Activated T-helper 1 cell treated with anti-CD3 and anti-CD28 coated beads, Interleukin-12 subunit alpha, Interleukin-12 subunit beta, Interleukin-2, Interleukin-4 antibody, amounts not matched to agents 30 ng/mL and 10 ng/mL and 1 ng/mL, durations not matched to agents 14 hours and 24 hours and 36 hours (primary cell): ENCODE measurements around the gene CD164L2. TPM values are rescaled to one million over a fixed set of nuclear protein-coding genes. Genes with fewer than 3 reads are reported as not detected.

Experiments
- DNase-seq: peaks from one replicate; pipeline ENCODE4 v3.0.0; 2021; ENCODE audit warnings: low spot score
- H3K27ac Mint-ChIP-seq: one replicate; pipeline ENCODE4 v1.8.0; 2021; ENCODE audit warnings: mild to moderate bottlenecking, mixed read lengths
- H3K27me3 Mint-ChIP-seq: one replicate; pipeline ENCODE4 v1.8.0; 2022; ENCODE audit warnings: mild to moderate bottlenecking, moderate library complexity, mixed read lengths; ENCODE audit not compliant: insufficient read depth
- H3K36me3 Mint-ChIP-seq: one replicate; pipeline ENCODE4 v1.8.0; 2021; ENCODE audit warnings: low read depth, mixed read lengths
- H3K4me1 Mint-ChIP-seq: one replicate; pipeline ENCODE4 v1.8.0; 2021; ENCODE audit warnings: low read depth, mixed read lengths
- H3K4me3 Mint-ChIP-seq: one replicate; pipeline ENCODE4 v1.8.0; 2021; ENCODE audit warnings: mild to moderate bottlenecking, moderate library complexity, mixed read lengths
- H3K9me3 Mint-ChIP-seq: one replicate; pipeline ENCODE4 v1.8.0; 2021; ENCODE audit warnings: mixed read lengths
- intact Hi-C: fragments of 100-400 bp; cut with micrococcal nuclease; formaldehyde crosslinking; loops from one replicate; pipeline ENCODE4 v1.15.1; 2024
- total RNA-seq: library from RNA; stranded (reverse); gene quantifications from 2 replicates; pipeline ENCODE4 v1.2.3, GENCODE V29; 2022

CD164L2 gene
- total RNA-seq, 1 donor from 2014 or later: not detected

DNA sequence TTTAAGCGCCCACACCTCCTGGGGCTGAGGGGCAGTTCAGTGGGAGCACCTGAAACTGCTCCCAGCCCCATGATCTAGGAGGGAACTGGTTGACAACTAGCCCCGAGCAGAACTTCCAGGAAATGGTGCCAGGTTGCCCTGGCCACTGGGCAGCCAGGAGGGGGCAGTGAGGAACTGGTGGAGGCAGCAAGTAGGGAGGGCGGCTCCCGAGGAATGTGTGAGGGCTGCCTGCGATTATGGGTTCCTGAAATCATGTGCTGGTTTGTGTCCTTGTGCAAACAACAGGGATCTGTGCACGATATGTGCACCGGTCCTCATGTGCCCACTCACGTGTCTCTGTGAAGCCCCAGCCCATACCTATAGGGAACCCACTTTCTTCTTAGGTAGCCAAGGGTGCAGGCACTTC is 19.2 kb upstream of the CD164L2 start:
- H3K27ac Mint-ChIP-seq: no peak overlapping the region
- intact Hi-C loops: no loop called here
- no peaks in the 10 kb centered on the region for H3K27me3 Mint-ChIP-seq
- H3K4me1 Mint-ChIP-seq: peaks cover 6% of the 10 kb centered on the region
- H3K9me3 Mint-ChIP-seq: no peaks in the 10 kb centered on the region
- DNase-seq: no peak
- peaks cover 11% of the 10 kb centered on the region for H3K36me3 Mint-ChIP-seq
- no peak overlapping the region for H3K4me3 Mint-ChIP-seq

DNA sequence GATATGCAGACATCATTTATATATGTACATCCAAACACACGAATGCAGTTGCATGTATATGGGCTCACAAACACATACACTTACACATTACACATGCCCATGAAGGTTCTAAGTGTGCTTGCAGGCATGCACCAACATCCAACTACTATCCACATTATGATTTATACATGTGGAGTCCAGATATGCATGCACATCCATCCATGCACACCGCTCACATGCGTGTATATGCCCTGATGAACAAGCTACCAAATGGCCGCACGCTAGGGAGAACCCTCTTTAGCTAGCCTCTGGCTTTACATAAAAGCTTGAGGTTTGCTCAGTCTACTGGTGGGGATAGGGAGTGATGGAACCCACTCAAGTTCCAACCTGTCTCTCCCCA is 17.8 kb upstream of the CD164L2 start:
- DNase-seq: no peak
- Mint-ChIP-seq H3K36me3 (peaks cover 7% of the 10 kb centered on the region), H3K4me1 (peaks cover 6% of the 10 kb centered on the region), H3K27me3 (no peaks in the 10 kb centered on the region), H3K27ac (no peak overlapping the region), H3K4me3 (no peak overlapping the region), H3K9me3 (no peaks in the 10 kb centered on the region)
- intact Hi-C loops: no loop called here

DNA sequence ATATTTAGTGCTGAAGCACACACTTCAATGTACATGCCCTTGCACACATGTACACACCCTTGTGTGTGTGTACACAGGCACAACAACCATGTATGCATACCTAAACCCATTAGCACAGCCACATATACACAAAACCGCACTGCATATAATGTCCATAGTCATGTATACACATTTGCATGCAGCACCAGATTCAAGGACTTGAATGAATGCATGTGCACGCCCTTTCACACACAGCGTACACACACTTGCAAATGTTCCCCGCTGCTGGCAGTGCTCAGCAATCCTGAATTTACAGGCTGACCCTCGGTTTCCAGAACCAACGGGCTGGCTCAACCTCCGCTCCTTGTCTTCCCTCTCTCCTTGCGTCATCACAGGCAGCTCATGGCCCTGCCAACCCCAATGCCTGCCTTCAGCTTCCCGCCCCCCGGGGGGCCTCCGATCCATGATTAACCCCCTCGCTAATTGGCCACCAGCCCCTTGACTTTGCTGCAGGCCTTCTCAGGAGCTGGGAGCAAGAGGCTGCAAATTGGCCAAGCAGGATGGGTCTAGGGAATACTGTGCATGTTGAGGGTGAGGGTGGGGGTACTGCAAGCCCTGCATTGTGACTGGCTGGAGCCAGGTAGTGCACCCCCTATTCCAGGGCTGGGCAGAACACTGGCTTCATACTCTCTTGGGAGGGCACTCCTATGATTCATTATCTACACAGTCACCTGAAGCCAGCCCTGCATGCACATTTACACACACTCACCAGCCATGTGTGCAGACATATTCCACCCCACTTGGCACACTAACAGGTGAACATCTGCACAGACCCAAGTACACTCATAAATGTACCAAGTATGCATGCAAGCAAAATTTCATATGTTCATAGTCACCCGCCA is 17.2 kb upstream of the CD164L2 start:
- no peak overlapping the region for H3K27ac Mint-ChIP-seq
- no peak overlapping the region for H3K4me3 Mint-ChIP-seq
- H3K27me3 Mint-ChIP-seq: no peaks in the 10 kb centered on the region

DNA sequence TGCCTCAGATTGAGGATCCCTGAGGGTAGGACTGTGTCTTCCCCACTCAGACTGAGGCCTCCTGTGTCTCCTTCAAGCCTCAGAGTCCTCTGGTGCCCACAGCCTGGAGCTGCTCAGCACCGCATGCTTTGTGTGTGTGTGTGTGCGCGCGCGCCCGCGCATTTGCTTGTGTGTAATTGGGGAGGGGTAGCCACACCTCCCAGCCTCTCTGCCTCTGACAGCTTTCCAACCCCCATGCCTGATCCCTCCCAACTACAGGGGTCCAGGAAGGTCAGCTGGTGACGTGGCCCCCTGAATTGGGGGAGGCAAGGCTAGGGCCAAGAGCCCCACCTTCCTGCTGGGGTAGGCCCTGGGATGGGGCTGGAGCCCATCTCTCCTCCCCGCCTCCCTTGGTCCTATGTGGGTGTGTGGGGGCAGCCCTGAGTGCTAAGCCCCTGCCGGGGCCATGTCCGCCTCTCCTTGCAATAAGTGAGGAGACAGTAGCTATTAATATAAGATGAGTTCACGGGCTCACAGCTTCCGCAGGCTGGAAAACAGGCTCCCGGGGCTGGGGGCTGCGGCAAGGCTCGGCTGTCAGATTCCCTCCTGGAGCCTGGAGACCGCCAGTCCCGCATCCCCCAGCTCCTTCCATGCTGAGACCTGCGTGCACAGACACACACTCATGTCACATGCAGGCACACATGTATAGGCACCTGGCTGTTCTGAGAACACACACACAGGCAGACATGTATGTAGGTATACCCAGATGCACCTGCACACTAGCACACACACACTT is 16.3 kb upstream of the CD164L2 start:
- peaks cover 6% of the 10 kb centered on the region for H3K36me3 Mint-ChIP-seq
- no peaks in the 10 kb centered on the region for H3K27me3 Mint-ChIP-seq
- H3K4me1 Mint-ChIP-seq: peaks cover 6% of the 10 kb centered on the region
- intact Hi-C loops: loop anchor here (10.0 kb wide), 1 partner anchor 285 kb away; no protein-coding TSS in a partner anchor
- no peak for DNase-seq
- no peaks in the 10 kb centered on the region for H3K9me3 Mint-ChIP-seq
- no peak overlapping the region for H3K27ac Mint-ChIP-seq
- H3K4me3 Mint-ChIP-seq: no peak overlapping the region

More for the DNA sequence above, 17.2 kb upstream of the CD164L2 start:
- H3K9me3 Mint-ChIP-seq: no peaks in the 10 kb centered on the region
- H3K36me3 Mint-ChIP-seq: peaks cover 7% of the 10 kb centered on the region
- intact Hi-C loops: no loop called here
- peaks cover 6% of the 10 kb centered on the region for H3K4me1 Mint-ChIP-seq
- DNase-seq: no peak

DNA sequence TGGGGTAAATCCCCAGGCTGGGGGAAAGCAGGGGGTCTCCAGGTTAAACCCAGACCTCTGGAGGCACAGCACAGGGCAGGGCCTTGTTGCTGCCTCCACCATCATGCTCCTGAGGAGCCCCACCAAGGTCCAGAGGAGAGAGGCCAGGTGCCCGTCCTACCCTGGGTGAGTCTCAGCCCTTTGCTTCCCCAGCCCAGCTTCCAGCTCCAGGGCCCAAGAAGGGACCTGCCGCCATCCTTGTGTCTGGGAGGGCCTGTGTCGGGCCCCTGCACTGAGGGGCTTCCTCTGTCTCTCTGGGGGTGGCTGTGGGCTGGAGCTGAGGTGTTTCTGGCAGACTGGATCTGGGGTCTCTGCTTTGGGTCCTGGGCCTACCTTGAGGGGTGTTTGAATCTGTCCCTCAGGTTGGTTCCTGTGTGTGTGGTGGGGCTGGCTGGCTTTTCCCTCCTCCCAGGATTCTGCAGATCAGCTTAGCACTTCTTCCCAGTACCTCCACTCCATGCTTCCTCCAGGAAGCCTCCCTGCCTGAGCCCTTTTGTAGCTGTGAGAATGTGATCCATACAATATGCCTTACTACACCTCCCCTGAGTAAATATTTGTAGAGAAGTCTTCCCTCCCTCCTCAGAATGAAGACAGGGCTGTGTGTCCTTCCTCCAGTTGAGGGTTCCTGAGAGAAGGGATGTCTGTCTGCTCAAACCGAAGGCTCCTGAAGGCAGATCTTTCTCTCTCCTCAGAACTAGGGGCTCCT is 15.4 kb upstream of the CD164L2 start:
- Mint-ChIP-seq H3K36me3 (no peaks in the 10 kb centered on the region), H3K27me3 (no peaks in the 10 kb centered on the region), H3K27ac (peak overlapping the region; percentile 43), H3K9me3 (no peaks in the 10 kb centered on the region), H3K4me1 (no peaks in the 10 kb centered on the region), H3K4me3 (no peak overlapping the region)
- intact Hi-C loops: loop anchor here (10.0 kb wide), 1 partner anchor 284 kb away; no protein-coding TSS in a partner anchor
- DNase-seq: no peak

DNA sequence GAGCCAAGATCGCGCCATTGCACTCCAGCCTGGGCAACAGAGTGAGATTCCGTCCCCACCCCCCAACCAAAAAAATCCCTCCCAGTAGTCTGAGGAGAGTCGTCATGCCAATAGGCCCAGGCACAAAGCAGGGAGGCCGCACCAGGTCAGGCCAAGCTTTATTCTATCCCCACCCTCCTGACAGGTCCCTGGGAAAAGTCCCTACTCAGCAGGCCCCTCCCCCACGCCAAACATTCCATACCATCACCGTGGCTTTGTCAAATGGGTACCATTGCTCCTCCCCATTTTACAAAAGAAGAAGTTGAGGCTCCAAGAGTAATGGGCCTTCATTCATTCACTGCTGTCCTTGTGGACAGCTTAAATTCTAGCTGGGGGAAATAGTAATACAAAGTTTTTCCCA is 14.6 kb upstream of the CD164L2 start:
- no peak for DNase-seq
- Mint-ChIP-seq H3K4me3 (no peak overlapping the region), H3K4me1 (no peaks in the 10 kb centered on the region), H3K27ac (no peak overlapping the region), H3K9me3 (no peaks in the 10 kb centered on the region), H3K36me3 (no peaks in the 10 kb centered on the region), H3K27me3 (peaks cover 2% of the 10 kb centered on the region)
- intact Hi-C loops: loop anchor here (10.0 kb wide), 1 partner anchor 283 kb away; no protein-coding TSS in a partner anchor

DNA sequence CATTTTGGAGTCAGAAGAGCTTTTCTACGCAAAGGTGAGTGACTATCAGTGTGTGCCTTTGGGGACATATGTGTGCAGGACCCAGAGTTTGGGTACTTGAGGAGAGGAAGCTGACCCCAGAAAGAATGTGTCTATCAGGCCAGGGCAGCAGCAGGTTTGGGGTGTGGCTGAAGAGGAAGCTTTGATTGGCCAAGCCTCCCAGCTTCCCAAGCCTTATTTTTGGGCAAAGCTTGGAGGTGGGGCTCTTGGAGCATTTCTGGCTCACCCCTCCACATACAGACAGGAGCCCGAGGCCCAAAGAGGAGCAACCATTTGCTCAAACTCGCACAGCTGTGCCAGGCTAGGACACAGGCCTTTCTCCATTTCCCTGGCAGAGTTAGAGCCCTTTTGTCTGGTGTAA is 14.0 kb upstream of the CD164L2 start:
- DNase-seq: no peak
- Mint-ChIP-seq H3K27ac (no peak overlapping the region), H3K4me1 (peaks cover 3% of the 10 kb centered on the region), H3K36me3 (no peaks in the 10 kb centered on the region), H3K9me3 (no peaks in the 10 kb centered on the region), H3K4me3 (no peak overlapping the region), H3K27me3 (peaks cover 3% of the 10 kb centered on the region)
- intact Hi-C loops: loop anchor here (10.0 kb wide), 1 partner anchor 282 kb away; no protein-coding TSS in a partner anchor

DNA sequence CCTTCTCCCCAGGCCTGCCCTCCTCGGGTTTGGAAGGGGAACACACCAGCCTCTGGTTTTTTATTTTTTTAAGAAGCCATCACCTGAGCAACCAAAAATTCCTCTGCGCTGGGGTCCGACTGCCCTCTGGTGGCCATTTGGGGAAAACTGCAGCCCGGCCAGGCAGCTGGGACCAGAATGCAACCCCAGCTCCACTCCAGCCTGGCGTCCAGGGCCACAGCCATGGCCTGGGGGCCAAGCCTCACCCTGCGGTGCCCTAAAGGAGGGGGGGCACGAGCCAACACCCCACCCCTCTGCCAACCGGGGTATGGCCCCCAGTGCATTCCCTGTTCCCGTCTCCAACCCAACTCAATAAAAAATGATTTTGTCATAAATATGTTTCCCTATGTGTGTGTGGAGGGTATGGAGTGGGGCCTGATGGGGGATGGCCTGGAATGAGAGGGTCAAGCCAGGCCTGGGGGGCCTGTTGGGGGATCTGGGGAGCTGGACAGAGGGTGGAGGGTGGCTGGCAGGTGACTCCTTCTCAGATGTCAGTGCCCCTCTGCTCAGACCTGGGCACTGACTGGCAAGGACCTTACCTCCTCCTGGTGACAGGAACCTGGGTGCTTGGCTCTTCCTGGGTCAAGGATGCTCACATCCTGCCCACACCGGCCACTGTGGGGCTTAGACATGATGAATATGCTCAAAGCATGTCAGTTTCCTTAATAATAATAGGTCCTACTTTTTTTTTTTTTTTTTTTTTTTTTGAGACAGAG is 12.5 kb upstream of the CD164L2 start:
- intact Hi-C loops: loop anchor here (1.0 to 10.0 kb wide), 4 partner anchors 38 to 281 kb away; no protein-coding TSS in a partner anchor
- Mint-ChIP-seq H3K4me1 (peaks cover 8% of the 10 kb centered on the region), H3K9me3 (no peaks in the 10 kb centered on the region), H3K27ac (no peak overlapping the region), H3K36me3 (no peaks in the 10 kb centered on the region), H3K4me3 (no peak overlapping the region), H3K27me3 (peaks cover 5% of the 10 kb centered on the region)
- DNase-seq: peak; percentile 74

DNA sequence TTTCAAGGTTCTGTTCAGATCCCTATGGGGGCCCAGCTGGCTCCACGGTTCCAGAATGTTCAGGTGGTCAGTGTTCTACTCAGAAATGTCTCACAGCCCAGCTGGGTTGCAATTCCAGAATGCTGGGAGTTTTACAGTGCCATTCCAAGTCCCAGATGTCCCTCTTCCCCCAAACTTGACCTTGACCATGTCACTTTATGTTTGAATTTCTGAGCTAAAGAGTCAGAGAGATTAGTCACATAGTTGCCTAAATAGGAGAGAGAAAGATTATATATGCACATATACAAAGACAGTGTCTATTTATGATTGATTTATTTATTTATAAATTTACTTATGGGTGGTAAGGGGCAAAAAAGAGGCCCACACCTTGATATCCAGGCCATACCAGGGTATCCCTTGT is 11.8 kb upstream of the CD164L2 start:
- peaks cover 8% of the 10 kb centered on the region for H3K4me1 Mint-ChIP-seq
- intact Hi-C loops: loop anchor here (1.0 to 10.0 kb wide), 4 partner anchors 38 to 280 kb away; no protein-coding TSS in a partner anchor
- H3K4me3 Mint-ChIP-seq: peak overlapping the region; percentile 11
- H3K27ac Mint-ChIP-seq: no peak overlapping the region
- no peak for DNase-seq
- peaks cover 7% of the 10 kb centered on the region for H3K27me3 Mint-ChIP-seq
- no peaks in the 10 kb centered on the region for H3K9me3 Mint-ChIP-seq
- H3K36me3 Mint-ChIP-seq: no peaks in the 10 kb centered on the region

DNA sequence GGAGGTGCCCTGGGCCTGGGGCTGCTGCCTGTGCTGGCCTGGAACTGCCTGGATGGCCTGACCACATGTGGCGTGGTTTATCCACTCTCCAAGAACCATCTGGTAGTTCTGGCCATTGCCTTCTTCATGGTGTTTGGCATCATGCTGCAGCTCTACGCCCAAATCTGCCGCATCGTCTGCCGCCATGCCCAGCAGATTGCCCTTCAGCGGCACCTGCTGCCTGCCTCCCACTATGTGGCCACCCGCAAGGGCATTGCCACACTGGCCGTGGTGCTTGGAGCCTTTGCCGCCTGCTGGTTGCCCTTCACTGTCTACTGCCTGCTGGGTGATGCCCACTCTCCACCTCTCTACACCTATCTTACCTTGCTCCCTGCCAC is 11.1 kb upstream of the CD164L2 start:
- Mint-ChIP-seq H3K4me3 (peak overlapping the region; percentile 65), H3K4me1 (peaks cover 8% of the 10 kb centered on the region)
- intact Hi-C loops: loop anchor here (10.0 kb wide), 1 partner anchor 279 kb away; no protein-coding TSS in a partner anchor

DNA sequence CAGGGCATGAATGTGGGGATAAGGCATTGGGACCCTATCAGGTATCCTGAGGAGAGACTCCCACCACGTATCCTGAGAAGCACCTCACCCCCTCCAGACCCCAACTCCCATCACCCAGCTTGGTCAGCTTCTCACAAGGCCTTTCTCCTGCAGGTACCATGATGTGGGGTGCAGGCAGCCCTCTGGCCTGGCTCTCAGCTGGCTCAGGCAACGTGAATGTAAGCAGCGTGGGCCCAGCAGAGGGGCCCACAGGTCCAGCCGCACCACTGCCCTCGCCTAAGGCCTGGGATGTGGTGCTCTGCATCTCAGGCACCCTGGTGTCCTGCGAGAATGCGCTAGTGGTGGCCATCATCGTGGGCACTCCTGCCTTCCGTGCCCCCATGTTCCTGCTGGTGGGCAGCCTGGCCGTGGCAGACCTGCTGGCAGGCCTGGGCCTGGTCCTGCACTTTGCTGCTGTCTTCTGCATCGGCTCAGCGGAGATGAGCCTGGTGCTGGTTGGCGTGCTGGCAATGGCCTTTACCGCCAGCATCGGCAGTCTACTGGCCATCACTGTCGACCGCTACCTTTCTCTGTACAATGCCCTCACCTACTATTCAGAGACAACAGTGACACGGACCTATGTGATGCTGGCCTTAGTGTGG is 10.6 kb upstream of the CD164L2 start:
- Mint-ChIP-seq H3K27ac (no peak overlapping the region), H3K27me3 (peaks cover 9% of the 10 kb centered on the region), H3K9me3 (no peaks in the 10 kb centered on the region), H3K4me1 (peaks cover 8% of the 10 kb centered on the region), H3K36me3 (no peaks in the 10 kb centered on the region), H3K4me3 (peak overlapping the region; percentile 82)
- intact Hi-C loops: loop anchor here (10.0 kb wide), 1 partner anchor 279 kb away; no protein-coding TSS in a partner anchor
- DNase-seq: no peak

More for the DNA sequence above, 11.1 kb upstream of the CD164L2 start:
- H3K9me3 Mint-ChIP-seq: no peaks in the 10 kb centered on the region
- H3K36me3 Mint-ChIP-seq: no peaks in the 10 kb centered on the region
- no peak overlapping the region for H3K27ac Mint-ChIP-seq
- peaks cover 9% of the 10 kb centered on the region for H3K27me3 Mint-ChIP-seq
- DNase-seq: no peak
